COLO829 (cell line): ENCODE measurements around the gene TPI1.

Experiments used
- DNase-seq: peaks from one replicate; pipeline ENCODE4 v3.0.0; 2012; ENCODE audit warnings: low spot score

Gene TPI1

GRCh38 chr12:6828781-6829535 lies 38.4 kb upstream of the TPI1 start:
- no peak for DNase-seq

- no peak for DNase-seq
Observed at GRCh38 chr12:6829536-6830220, 37.7 kb upstream of the TPI1 start.

- DNase-seq, result no peak
Observed at GRCh38 chr12:6830286-6830890, 36.9 kb upstream of the TPI1 start.

GRCh38 chr12:6830999-6831398 lies 36.3 kb upstream of the TPI1 start:
- DNase-seq, result no peak

GRCh38 chr12:6831450-6831995 lies 35.8 kb upstream of the TPI1 start:
- DNase-seq, result no peak

- DNase-seq, result no peak
Observed at GRCh38 chr12:6832125-6832524, 35.2 kb upstream of the TPI1 start.

- no peak for DNase-seq
Observed at GRCh38 chr12:6833189-6833890, 34.0 kb upstream of the TPI1 start.

- no peak for DNase-seq
Observed at GRCh38 chr12:6834254-6834653, 33.1 kb upstream of the TPI1 start.

GRCh38 chr12:6834873-6835272 lies 32.5 kb upstream of the TPI1 start:
- no peak for DNase-seq

- no peak for DNase-seq
Observed at GRCh38 chr12:6836851-6837250, 30.5 kb upstream of the TPI1 start.

- no peak for DNase-seq
Observed at GRCh38 chr12:6837370-6838060, 29.8 kb upstream of the TPI1 start.

GRCh38 chr12:6838854-6839253 lies 28.5 kb upstream of the TPI1 start:
- DNase-seq, result no peak

- DNase-seq, result no peak
Observed at GRCh38 chr12:6839482-6840201, 27.7 kb upstream of the TPI1 start.

- DNase-seq, result no peak
Observed at GRCh38 chr12:6840330-6840729, 27.0 kb upstream of the TPI1 start.

GRCh38 chr12:6840761-6841515 lies 26.4 kb upstream of the TPI1 start, which contains the start of gene GNB3:
Gene GNB3, plus strand, starts transcription at chr12:6840925. Its CDS starts 363 bp downstream, at chr12:6841288.
- DNase-seq, result no peak

GRCh38 chr12:6842075-6842474 lies 25.3 kb upstream of the TPI1 start:
- no peak for DNase-seq

- DNase-seq, result no peak
Observed at GRCh38 chr12:6843118-6843902, 24.0 kb upstream of the TPI1 start.

GRCh38 chr12:6845395-6845794 lies 21.9 kb upstream of the TPI1 start:
- DNase-seq, result no peak

GRCh38 chr12:6846316-6846869 lies 20.9 kb upstream of the TPI1 start:
- no peak for DNase-seq
